ENCODE data around the gene REEP1. TPM values are rescaled to one million over a fixed set of nuclear protein-coding genes. Genes with fewer than 3 reads are reported as not detected.
"Not testable (repeated sequence)": the region's sequence is repeated elsewhere in the genome, so short reads cannot be mapped to it uniquely, and the experiment has no call there.

Gene REEP1
- total and polyA plus RNA-seq, 2 of the 4 experiments (the other 2 are of a cell fraction), result under 0.01 to 0.03 TPM

GRCh38 chr2:86345783-86346370 is 8.5 kb upstream of the REEP1 start:
- H3K4ac ChIP-seq (ENCODE audit: low read depth, low read length); H2BK20ac ChIP-seq (ENCODE audit: low read depth, low read length); CTCF ChIA-PET; BruUV-seq (replicated peaks); H4K5ac ChIP-seq (ENCODE audit: low read depth, low read length); H4K20me1 ChIP-seq (ENCODE audit: insufficient read depth, low read length); H2AFZ ChIP-seq (replicated peaks; ENCODE audit: low read length, poor library complexity); H3K4me1 ChIP-seq (ENCODE audit: control insufficient read depth, insufficient read depth, low read length); H3K36me3 ChIP-seq (ENCODE audit: control insufficient read depth, insufficient read depth, low read length); H3K9me3 ChIP-seq (ENCODE audit: control insufficient read depth, insufficient read depth, low read length); H3K9ac ChIP-seq (ENCODE audit: low read depth, low read length); H2AK9ac ChIP-seq (replicated peaks; ENCODE audit: low read depth, low read length, poor library complexity); dilution Hi-C loops (cut with HindIII; ENCODE audit: low sequenced_read_pairs, unreplicated experiment); H3K79me1 ChIP-seq (ENCODE audit: low read depth in 1 of 2, low read length in 2 of 2); H3K18ac ChIP-seq (ENCODE audit: low read depth, low read length); H2BK5ac ChIP-seq (ENCODE audit: low read depth, low read length, poor library complexity, severe bottlenecking); H3K14ac ChIP-seq (replicated peaks; ENCODE audit: low read depth, low read length); H3K23ac ChIP-seq (ENCODE audit: low read depth, low read length); H3K56ac ChIP-seq (ENCODE audit: extremely low read depth, insufficient read depth, low read length); H2BK15ac ChIP-seq (ENCODE audit: low read depth, low read length); H2AK5ac ChIP-seq (ENCODE audit: low read depth, low read length); H4K8ac ChIP-seq (ENCODE audit: low read depth in 2 of 2, low read length in 2 of 2); DNase-seq; POLR2A ChIA-PET (ENCODE audit: unreplicated experiment); H3K27ac ChIP-seq (ENCODE audit: insufficient read depth, low read length); H3K9me1 ChIP-seq (ENCODE audit: insufficient read depth, low read length); H3K4me3 ChIP-seq (ENCODE audit: insufficient read depth, low read depth, low read length); H4K91ac ChIP-seq (ENCODE audit: insufficient read depth, low read depth, low read length); in situ Hi-C loops (cut with MboI; ENCODE audit: low sequenced_read_pairs); H2BK120ac ChIP-seq (ENCODE audit: low read depth, low read length); H3K4me2 ChIP-seq (ENCODE audit: low read depth, low read length); ATAC-seq (ENCODE audit: low read depth); H3K27me3 ChIP-seq (ENCODE audit: control insufficient read depth, insufficient read depth, low read length): not testable (repeated sequence)
- WGBS, 2 experiments (ENCODE audit: extremely low coverage in 2 of 2, insufficient read length in 1 of 2), result no CpG with 5 or more reads among the region's 6 CpGs
- intact Hi-C loops (cut with micrococcal nuclease), result loop anchor here (10.0 kb wide), 1 partner anchor 81 kb away; no protein-coding TSS in a partner anchor

Data from IMR-90 (cell line).